SIG-M5 treated with dmso at 0.1 percent for 504 hours (cell line): Measurements from ENCODE around the gene SCAMP5.
A peak's percentile ranks its signal among the peaks of the same experiment; 100 is the strongest.

Experiments used
- DNase-seq: peaks from one replicate; lab custom pipeline; 2025; ENCODE audit not compliant: unreplicated experiment; lab: John Stamatoyannopoulos, UW

Gene SCAMP5

DNA sequence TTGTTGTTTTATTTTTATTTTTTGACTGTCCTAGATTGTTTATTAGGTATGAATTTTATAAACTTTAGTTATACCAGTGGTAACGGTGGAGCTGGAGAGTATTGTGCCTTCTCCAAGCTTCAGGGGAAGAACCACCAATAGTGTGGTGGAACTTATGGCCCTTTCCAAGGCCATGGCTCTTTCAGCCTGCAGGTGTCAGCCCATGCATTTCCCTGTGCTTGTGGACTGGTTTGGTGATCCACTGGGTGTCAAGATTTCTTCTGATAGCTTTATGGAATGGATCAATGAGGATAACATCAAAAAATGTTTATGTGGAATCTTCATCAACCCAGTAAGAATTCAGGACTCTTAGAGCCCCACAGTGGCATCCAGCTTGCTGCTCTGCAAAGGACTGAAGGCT is 19.2 kb upstream of the SCAMP5 start:
- no peak for DNase-seq

DNA sequence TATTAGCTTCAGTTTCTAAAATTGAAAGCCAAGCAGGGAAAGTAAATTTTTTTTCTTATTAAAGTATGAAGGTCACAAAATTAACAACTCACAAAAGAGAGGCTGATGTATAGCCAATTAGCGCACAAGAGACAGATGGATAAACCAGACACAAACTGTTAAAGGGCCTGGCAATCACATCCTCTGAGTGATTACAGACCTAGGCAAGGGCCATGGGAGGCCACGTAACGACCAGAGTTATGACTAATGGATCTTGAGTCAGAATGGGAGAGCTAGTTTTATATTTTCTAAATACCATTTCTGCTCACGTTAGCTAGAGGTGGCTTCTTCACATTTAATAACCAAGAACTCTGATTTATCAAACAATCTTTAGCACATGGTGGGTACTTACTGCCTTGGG is 17.8 kb upstream of the SCAMP5 start:
- no peak for DNase-seq

DNA sequence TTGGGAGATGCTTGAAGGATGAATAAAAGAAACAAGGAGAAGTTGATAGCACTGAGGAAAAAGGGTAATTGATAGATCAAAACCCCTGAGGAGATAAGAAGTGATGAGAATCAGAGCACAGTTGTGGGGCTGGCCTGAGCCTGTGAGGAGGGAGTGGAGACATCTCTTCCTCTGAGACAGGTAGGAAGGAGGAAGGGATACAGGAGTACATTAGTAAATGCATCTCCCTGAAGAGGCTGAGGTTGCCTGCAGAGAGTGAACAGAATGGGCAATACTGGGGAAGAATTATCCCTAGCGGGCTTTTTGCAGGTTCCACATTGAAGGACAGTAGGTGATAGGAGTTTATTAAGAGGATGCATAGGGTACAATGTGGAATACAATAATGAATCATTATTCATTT is 17.3 kb upstream of the SCAMP5 start:
- DNase-seq = no peak

DNA sequence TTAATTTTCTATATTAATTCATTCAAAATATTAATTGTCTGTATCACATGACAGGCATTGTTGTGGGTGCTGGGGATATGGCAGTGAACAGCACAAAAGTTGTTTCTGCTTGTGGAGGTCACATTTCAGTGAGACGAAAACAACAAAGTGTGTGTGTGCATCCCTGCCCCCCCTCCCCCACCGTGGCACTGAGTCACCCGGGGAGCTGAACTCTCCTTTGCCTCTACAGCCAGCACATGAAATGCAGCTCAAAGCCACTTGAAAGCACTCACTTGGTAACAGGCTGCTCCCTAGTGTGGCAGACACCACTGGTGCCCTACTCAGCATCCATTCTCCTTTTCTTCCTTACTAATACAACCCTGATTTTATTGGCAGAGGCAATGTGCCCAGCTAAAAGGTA is 16.9 kb upstream of the SCAMP5 start:
- no peak for DNase-seq

DNA sequence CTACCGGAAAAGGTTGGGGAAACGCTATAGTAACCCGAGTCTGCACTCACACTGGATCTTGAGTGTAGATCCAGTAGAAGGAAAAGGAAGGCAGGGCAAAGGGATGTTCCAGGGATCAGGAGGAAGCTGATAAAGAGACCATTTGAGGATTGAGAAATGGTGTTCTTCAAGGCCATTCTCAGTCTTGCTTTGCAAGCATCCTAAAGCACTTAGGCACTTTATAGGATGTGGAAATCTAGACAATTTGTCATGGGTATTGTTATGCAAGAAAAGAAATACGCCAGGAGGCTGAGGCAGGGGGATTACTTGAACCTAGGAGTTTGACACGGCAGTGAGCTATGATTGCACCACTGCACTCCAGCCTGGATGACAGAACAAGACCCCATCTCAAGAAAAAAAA is 13.2 kb upstream of the SCAMP5 start:
- DNase-seq = peak; percentile 70

DNA sequence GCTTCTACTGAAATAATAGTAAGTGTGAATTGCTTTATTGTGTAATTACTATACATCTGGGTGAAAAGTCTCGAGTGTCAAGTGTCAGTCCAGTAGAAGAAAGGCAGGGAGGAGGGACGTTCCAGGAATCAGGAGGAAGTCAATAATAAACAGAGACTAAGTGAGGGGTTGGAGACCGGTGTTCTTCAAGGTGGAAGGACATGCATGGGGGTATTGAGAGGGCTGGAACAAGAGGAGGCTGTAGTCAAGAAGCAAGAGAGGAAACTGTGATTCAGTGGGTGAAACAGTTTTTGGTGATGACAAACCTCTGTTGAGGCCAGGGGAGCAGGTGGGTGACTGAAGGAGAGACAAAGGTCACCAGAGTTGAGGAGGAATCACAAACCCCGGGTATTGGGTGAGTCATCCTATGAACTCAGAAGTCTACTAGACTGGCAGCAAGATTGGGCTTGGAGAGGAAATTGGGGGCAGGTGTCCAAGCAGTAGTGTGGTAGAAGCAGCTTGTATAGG is 11.6 kb upstream of the SCAMP5 start:
- peak; percentile 33 for DNase-seq

DNA sequence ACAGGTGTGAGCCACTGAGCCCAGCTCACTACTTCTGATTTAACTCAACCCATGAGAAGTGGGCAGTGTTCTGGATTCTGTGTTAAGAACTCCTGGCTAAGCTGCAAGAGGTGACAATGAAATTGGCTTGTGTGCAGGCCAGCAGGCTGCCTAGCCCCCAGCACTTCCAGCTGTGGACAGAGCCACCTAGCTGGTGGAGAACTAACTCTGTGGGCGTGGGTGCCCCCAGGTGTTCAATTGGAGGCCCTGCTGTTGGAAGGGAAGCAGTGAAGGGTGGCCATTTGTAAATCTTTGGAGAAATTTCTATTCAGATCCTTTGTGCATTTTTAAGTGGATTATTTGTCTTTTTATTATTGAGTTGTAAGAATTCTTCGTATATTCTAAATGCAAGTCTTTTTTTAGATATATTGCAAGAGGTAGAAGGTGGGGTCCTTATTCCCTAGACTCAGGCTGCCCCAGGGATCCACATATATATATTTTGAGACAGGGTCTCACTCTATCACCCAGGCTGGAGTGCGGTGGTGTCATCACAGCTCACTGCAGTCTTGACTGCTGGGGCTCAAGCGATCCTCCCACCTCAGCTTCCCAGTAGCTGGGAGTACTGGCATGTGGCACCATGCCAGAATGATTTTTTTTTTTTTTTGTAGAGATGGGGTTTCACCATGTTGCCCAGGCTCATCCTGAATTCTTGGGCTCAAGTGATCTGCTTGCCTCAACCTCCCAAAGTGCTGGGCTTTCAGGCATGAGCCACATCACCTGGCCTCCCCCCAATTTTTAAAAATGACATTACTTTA is 7.2 kb upstream of the SCAMP5 start:
- peak; percentile 50 for DNase-seq

DNA sequence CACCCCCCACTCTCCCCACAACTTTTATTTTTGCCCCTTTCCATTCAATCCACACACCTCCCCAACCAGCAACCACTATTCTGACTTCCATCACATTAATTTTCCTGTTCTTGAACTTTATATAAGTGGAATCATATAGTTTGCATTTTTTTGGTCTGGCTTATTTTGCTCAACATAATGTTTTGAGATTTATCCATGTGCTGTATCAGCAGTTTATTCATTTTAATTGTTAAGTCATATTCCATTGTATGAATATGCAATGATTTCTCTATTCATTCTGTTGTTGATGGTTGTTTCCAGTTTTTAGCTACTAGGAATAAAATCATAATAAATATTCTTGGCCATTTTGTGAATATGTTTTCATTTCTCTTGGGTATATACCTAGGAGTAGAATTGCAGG is 5.8 kb upstream of the SCAMP5 start:
- DNase-seq = no peak

DNA sequence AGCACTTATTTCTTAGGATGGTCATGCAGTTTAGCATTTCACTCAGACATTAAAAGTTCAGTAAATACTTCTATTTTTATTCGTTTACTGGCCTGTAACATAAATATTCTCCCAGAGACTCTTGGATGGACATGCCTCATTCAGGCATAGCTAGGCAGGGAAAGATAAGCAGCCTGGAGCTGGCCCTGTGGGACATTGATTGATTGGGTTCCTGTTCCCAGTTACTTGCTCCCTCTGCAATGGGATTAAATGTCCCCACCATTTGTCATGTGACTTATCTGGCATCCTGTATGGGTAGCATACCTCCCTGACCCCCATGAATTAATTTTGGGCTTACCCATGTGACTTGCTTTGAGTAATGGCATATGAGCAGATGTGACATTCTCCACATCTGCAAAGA is 2.7 kb upstream of the SCAMP5 start:
- no peak for DNase-seq

DNA sequence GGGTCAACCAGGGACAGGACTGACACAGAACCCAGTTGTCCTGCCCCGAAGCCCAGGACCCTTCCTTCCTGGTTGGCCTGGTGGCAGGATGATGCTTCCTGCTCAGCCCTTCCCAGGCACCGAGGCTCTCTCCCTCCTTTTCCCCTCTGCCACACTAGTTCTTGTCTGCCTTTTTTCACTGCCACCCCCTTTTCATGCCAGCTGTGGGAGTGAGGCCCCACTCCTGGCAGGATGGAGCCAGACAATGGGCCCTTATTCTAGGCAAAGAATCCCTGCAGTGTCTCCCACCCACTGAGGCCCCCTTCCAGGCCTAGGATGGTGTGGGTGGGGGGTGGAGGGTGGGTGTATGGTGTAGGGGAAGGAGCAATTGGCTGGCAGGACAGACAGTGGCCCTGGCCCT is 1.1 kb upstream of the SCAMP5 start:
- DNase-seq = no peak

DNA sequence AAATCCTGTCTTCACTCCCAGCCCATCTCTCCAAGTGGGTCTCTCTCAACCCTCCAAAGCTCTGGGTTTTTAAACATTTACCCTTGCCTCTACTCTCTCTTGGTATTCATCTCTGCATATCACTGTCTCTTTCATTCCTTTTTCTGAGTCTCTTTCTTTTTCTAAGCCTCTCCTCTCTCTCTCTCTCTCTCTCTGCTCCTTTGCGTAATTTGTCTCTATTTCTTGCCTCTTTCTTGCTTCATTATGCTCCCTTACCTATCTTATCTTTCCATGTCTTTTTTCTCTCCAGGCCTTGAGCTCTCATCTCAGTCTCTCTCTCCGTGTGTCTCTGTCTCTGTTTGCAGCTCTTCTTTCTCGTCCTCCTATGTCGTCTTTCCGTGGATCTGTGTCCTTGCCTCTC is 678 bp upstream of the SCAMP5 start:
- DNase-seq = no peak

DNA sequence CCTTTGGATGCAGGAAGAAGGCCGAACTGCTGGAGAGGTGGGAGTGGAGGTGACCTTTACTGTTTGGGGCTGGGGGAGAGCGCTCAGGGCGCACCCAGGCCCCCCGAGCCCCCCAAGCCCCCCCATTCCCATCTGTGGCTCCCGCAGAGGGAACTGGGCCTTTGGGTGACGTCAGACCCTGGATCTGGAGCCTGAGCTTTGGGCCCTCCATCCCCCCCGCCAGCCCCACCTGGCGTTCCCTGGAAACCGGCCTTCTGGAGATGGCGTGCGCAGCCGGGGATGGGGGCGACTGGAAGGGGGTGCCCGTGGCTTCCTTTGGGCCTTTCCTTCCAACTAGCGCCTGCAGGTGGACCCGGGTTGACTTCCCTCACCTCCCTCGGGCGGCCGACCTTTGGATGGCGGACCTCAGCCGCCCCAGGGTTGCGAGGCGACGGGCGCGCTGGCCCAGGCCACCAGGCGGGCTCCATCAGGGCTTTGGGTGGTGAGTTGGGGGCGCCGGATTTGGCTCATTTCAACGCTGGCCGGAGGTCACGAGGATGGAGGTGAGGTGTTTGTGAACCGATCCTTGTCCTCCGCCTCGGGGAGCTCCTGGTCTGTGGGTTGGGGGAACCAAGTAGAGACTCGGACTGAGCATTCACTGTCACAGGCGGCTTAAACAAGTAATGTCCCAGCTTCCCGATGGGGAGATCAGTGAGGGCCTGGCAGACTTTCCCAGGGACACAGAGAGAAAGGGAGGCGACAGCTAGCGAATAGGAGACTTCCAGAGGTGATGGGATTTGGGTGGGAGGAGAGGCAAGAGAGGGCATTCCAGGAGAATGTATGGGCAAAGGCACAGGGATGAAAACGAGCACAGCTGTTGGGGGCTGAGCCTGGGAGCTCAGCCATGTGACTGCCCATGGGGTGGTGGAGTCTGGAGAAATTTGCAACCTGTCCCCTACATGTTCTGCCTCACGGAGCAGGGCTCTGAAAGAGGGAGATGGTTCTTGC is 709 bp downstream of the SCAMP5 start:
- DNase-seq = no peak

DNA sequence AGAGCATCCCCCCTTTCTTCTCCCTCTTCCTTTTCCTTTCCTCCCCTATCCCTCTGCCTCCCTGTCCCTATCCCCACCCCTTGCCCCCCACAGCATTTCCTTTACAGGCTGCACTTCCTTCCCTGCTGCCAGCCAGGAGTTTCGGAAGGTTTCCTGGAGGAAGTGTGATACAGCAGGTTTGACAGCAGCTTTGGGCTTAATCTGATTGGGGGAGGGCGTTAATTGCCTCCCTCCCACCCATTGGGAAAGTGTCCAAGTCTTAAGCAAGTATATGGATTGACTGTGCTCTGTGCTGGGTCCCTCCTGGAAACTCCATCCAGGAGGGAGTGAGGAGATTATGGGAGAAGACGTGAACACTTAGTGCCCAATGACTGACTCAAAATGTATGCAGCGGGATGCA is 1.8 kb downstream of the SCAMP5 start:
- DNase-seq = no peak

DNA sequence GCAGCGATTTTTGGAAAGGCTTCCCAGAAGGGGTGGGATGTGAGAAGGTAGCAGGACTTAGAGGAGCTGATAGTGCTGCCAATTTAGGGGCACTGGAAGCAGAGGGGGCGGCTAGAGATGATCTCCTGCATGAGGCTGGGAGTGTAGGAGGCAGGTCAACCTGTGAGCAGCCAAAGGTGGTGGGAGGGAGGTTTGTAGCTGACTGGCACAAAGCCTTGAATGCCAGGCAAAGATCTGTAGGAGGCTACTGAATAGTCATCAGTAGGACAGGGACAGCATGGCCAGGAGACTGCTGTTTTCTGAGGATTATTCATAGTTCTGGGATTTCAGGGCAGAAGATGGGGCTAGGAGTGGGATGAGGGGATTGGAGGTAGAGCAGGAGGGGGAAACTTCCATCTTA is 2.2 kb downstream of the SCAMP5 start:
- no peak for DNase-seq

DNA sequence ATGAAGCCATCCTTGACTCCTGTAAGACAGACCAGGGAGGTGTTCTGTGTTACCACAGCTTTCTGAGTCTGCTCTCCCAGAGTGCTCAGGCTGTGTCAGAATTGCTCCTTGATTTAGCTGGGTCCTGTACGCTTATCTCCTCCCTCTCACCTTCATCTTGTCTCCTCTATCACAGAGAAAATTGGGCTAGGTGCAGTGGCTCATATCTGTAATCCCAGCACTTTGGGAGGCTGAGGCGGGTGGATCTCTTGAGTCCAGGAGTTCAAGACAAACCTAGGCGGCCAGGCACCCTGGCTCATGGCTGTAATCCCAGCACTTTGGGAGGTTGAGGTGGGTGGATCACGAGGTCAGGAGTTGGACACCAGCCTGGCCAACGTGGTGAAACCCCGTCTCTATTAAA is 5.9 kb downstream of the SCAMP5 start:
- no peak for DNase-seq

DNA sequence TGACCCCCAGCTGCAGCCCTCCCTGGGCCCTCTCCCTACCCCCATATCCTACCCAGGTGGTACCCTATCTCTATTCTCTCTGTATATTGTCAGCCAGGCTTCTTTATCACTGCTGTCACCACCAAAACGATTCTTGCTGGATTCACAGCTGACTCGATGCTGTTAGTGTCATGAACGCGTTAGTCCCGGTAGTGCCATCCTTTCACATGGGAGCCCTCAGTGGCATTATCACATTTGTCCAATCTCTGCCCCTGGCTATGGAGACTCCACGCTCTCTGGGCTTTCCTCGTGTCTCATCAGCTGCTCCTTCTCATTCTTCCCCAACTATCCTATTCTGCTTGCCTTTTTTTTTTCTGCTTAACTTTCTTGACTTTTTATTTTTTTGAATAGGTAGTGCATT is 7.0 kb downstream of the SCAMP5 start:
- no peak for DNase-seq

DNA sequence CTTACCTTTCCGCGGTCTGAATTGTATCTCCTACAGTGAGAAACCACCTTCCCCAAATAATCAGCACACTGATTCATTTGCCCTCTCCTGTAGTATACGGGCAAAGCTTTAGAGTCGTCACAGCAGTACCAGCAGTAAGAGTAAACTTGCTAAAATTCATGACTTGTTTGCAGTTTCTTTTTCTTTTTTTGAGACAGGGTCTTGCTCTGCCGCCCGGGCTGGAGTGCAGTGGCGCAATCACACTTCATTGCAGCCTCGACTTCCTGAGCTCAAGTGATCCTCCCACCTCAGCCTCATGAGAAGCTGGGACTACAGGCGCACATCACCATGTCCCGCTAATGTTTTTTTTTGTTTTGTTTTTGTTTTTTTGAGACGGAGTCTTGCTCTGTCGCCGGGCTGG is 11.9 kb downstream of the SCAMP5 start:
- no peak for DNase-seq

DNA sequence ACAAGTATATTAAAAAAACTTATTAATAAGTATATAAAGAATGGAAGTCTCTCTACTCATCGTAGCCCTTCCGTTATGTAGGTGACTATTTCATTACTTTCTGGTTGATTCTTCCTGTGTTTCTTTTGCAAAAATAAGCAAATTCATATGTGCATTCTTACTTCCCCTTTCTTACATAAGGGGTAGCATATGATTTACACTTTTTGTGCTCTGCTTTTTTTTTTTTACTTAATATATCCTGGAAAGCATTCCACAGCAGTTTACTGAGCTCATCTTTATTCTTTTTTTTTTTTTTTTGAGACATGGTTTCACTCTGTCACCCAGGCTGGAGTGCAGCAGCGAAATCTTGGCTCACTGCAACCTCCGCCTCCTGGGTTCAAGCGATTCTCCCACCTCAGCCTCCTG is 12.9 kb downstream of the SCAMP5 start:
- peak; percentile 69 for DNase-seq

DNA sequence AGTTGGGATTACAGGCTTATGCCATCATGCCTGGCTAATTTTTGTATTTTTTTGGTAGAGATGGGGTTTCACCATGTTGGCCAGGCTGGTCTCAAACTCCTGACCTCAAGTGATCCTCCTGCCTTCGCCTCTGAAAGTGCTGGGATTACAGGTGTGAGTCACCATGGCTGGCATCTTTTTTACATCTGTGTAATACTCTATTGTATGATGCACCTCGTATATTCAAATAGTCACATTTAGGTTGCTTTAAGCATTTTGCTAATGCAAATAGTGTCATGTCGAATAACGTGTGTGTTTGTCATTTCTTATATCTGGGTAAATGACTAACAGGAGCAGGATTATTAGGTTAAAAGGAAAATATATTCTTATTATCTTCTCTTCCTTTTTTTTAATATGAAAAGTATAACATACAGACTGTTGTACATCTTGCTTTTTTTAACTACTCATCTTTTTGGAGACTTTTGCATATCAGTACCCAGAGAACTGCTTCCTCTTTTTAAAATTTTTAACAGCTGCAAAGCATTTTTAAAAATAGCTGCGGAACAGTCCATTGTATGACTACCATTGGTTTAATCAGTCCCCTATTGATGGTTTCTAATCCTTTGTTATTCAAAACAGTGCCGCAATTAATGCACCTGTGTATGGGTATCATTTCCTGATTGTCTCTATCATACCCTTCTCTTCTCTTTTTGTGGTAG is 13.4 kb downstream of the SCAMP5 start:
- peak; percentile 75 for DNase-seq

DNA sequence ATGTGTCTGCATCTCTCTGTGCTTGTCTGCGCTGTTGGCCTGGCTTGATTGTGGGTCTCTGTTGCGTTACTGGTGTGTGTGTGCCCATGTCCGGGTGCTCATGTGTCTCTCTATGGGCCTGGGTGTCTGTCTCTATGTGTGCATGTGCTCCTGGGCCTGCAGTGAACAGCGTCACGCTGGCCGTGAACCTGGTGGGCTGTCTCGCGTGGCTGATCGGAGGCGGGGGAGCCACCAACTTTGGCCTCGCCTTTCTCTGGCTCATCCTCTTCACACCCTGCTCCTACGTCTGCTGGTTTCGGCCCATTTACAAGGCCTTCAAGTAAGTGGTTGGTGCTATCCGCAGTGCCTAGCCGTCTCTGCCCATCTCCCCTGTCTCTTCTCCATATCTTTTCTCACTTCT is 21.1 kb downstream of the SCAMP5 start:
- no peak for DNase-seq

DNA sequence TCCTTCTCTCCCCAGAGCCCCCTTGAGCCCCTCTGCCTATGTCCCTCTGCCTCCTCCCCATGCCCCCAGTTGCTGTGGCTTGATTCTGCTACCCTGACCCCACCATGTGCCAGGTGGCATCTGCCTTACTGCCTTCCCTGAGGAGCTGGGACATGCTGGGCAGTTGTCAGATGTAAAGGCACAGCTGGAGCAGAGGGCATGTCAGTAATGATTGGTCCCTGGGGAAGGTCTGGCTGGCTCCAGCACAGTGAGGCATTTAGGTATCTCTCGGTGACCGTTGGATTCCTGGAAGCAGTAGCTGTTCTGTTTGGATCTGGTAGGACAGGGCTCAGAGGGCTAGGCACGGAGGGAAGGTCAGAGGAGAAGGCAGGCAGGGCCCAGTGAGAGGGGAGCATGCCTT is 24.6 kb downstream of the SCAMP5 start:
- no peak for DNase-seq
